Keratinocyte (primary cell): ENCODE data around the gene TICRR. TPM values are rescaled to one million over a fixed set of nuclear protein-coding genes. Genes with fewer than 3 reads are reported as not detected.

Experiments used
- DNase-seq: peaks from one replicate; pipeline ENCODE4 v3.0.0-alpha.2; 2011; ENCODE audit warnings: low read depth, missing footprints, low spot score
- FAIRE-seq: peaks from 2 replicates; lab custom pipeline; 2011; peaks lifted over from hg19 to GRCh38; lab: Jason Lieb, UNC
- H2AFZ ChIP-seq: 2 replicates; pipeline ENCODE4 v1.6.0; 2012; ENCODE audit warnings: low read length, control low read depth, inconsistent platforms; ENCODE audit not compliant: control insufficient read depth
- H3K27ac ChIP-seq: 2 replicates; pipeline ENCODE4 v1.5.1; 2011; ENCODE audit warnings: low read length; ENCODE audit not compliant: control insufficient read depth, insufficient read depth
- H3K27me3 ChIP-seq: 3 replicates; pipeline ENCODE4 v1.6.0; 2011; ENCODE audit warnings: low read length; ENCODE audit not compliant: control insufficient read depth, insufficient read depth; ENCODE audit errors: extremely low read depth
- H3K36me3 ChIP-seq, 2 experiments: 2 replicates in 1 of 2; 3 replicates in 1 of 2; pipeline ENCODE4 v1.5.1; 2011; ENCODE audit warnings: low read length in 2 of 2, mild to moderate bottlenecking in 1 of 2; ENCODE audit not compliant: control insufficient read depth in 2 of 2, insufficient read depth in 2 of 2; ENCODE audit errors: extremely low read depth in 1 of 2
- H3K4me1 ChIP-seq: 3 replicates; pipeline ENCODE4 v1.5.1; 2011; ENCODE audit warnings: low read length; ENCODE audit not compliant: control insufficient read depth, insufficient read depth; ENCODE audit errors: extremely low read depth
- H3K4me2 ChIP-seq: 3 replicates; pipeline ENCODE4 v1.6.0; 2011; ENCODE audit warnings: low read depth, low read length; ENCODE audit not compliant: control insufficient read depth, insufficient read depth; ENCODE audit errors: extremely low read depth
- H3K4me3 ChIP-seq, 3 experiments: fragments of 200-600 bp in 1 of 3; sonication (generic) in 1 of 3; 2 replicates in 2 of 3; 3 replicates in 1 of 3; pipeline ENCODE4 v1.5.1; 2011 to 2016; ENCODE audit warnings: low read length in 3 of 3, mild to moderate bottlenecking in 3 of 3, control low read depth in 2 of 3, inconsistent platforms in 1 of 3, low read depth in 1 of 3, mixed read lengths in 1 of 3, mixed run types in 1 of 3, moderate library complexity in 1 of 3; ENCODE audit not compliant: control insufficient read depth in 2 of 3, insufficient read depth in 2 of 3; ENCODE audit errors: extremely low read depth in 1 of 3
- H3K79me2 ChIP-seq: 2 replicates; pipeline ENCODE4 v1.6.0; 2012; ENCODE audit warnings: low read length; ENCODE audit not compliant: control insufficient read depth, insufficient read depth
- H3K9ac ChIP-seq: 3 replicates; pipeline ENCODE4 v1.6.0; 2011; ENCODE audit warnings: low read length; ENCODE audit not compliant: control insufficient read depth, insufficient read depth; ENCODE audit errors: extremely low read depth
- H3K9me1 ChIP-seq: 3 replicates; pipeline ENCODE4 v1.6.0; 2011; ENCODE audit warnings: low read length; ENCODE audit not compliant: control insufficient read depth, insufficient read depth; ENCODE audit errors: extremely low read depth
- H3K9me3 ChIP-seq: 2 replicates; pipeline ENCODE4 v1.5.1; 2012; ENCODE audit warnings: low read depth, low read length; ENCODE audit not compliant: control insufficient read depth
- H4K20me1 ChIP-seq: 3 replicates; pipeline ENCODE4 v1.6.0; 2011; ENCODE audit warnings: low read length; ENCODE audit not compliant: control insufficient read depth, insufficient read depth; ENCODE audit errors: extremely low read depth
- EZH2 ChIP-seq: IDR thresholded peaks from one replicate; pipeline ENCODE4 v1.6.1; 2012; ENCODE audit warnings: inconsistent platforms, mild to moderate bottlenecking, low read length, moderate library complexity
- dilution Hi-C: fragments of 300-500 bp; cut with MboI; formaldehyde crosslinking; loops from one replicate; pipeline ENCODE4 v1.7.0; 2020; ENCODE audit warnings: low sequenced_read_pairs; ENCODE audit not compliant: extremely low pct_ligation_motif_present
- polyA plus RNA-seq, 5 experiments: library from polyadenylated mRNA; depleted of rRNA in 3 of 5; stranded (reverse) in 3 of 5; stranded (forward) in 1 of 5; unstranded in 1 of 5; fragments of >200 nt; gene quantifications; 1 replicate in 1 of 5; 2 replicates in 3 of 5; 3 replicates in 1 of 5; pipeline versions ENCODE4 v1.2.1 to v1.2.3, GENCODE V29; 2011 to 2012; ENCODE audit warnings: missing spikeins in 2 of 5, low read depth in 1 of 5, low replicate concordance in 1 of 5
- TF ChIP-seq, protein P1 (sequence below), 3 experiments: IDR thresholded peaks in 1 of 3; conservative IDR thresholded peaks in 1 of 3; optimal IDR thresholded peaks in 1 of 3; 2 replicates in 2 of 3; 3 replicates in 1 of 3; pipeline versions ENCODE3 to v1.5.1; 2011; ENCODE audit warnings: low read length in 3 of 3, mild to moderate bottlenecking in 3 of 3, moderate library complexity in 2 of 3, control low read depth in 1 of 3, inconsistent platforms in 1 of 3; ENCODE audit not compliant: insufficient read depth in 2 of 3; ENCODE audit errors: extremely low read depth in 1 of 3

Gene TICRR
- polyA plus RNA-seq, 1 donor (not counting 4 experiments of a cell fraction or from before 2014, with no cell fraction given): 2.9 TPM

GRCh38 chr15:89669309-89669865, 94.1 kb downstream of the TICRR start:
- FAIRE-seq (no peak), DNase-seq (no peak)
- Histone ChIP-seq H3K79me2 (no peaks in the 10 kb centered on the region), H3K9ac (no peak overlapping the region), H3K4me1 (no peaks in the 10 kb centered on the region), H3K4me2 (no peak overlapping the region), H3K27me3 (no peaks in the 10 kb centered on the region), H3K4me3 (no peak overlapping the region), H3K36me3 (no peaks in the 10 kb centered on the region), H3K9me1 (no peaks in the 10 kb centered on the region), H3K9me3 (no peaks in the 10 kb centered on the region), H4K20me1 (no peaks in the 10 kb centered on the region), H3K27ac (no peak overlapping the region), H2AFZ (no peak overlapping the region)
- no peak for TF ChIP-seq EZH2
- TF ChIP-seq, protein P1, sequence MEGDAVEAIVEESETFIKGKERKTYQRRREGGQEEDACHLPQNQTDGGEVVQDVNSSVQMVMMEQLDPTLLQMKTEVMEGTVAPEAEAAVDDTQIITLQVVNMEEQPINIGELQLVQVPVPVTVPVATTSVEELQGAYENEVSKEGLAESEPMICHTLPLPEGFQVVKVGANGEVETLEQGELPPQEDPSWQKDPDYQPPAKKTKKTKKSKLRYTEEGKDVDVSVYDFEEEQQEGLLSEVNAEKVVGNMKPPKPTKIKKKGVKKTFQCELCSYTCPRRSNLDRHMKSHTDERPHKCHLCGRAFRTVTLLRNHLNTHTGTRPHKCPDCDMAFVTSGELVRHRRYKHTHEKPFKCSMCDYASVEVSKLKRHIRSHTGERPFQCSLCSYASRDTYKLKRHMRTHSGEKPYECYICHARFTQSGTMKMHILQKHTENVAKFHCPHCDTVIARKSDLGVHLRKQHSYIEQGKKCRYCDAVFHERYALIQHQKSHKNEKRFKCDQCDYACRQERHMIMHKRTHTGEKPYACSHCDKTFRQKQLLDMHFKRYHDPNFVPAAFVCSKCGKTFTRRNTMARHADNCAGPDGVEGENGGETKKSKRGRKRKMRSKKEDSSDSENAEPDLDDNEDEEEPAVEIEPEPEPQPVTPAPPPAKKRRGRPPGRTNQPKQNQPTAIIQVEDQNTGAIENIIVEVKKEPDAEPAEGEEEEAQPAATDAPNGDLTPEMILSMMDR (optimal IDR thresholded peaks at IDR 0.05 in 1 of 3, IDR thresholded peaks at IDR 0.05 in 1 of 3, conservative IDR thresholded peaks at IDR 0.05 in 1 of 3; ENCODE audit: extremely low read depth in 1 of 3, insufficient read depth in 2 of 3, low read length in 3 of 3): no peak
- dilution Hi-C loops: no loop called here

- DNase-seq: no peak
- TF ChIP-seq, protein P1 (optimal IDR thresholded peaks at IDR 0.05 in 1 of 3, IDR thresholded peaks at IDR 0.05 in 1 of 3, conservative IDR thresholded peaks at IDR 0.05 in 1 of 3; ENCODE audit: extremely low read depth in 1 of 3, insufficient read depth in 2 of 3, low read length in 3 of 3): no peak
- no peak for TF ChIP-seq EZH2
- H3K9me3 ChIP-seq: no peaks in the 10 kb centered on the region
- no peaks in the 10 kb centered on the region for H3K27me3 ChIP-seq
- no peak overlapping the region for H3K4me3 ChIP-seq
- H3K36me3 ChIP-seq: no peaks in the 10 kb centered on the region
- H3K79me2 ChIP-seq: no peaks in the 10 kb centered on the region
- H4K20me1 ChIP-seq: no peaks in the 10 kb centered on the region
- FAIRE-seq: no peak
- H2AFZ ChIP-seq: no peak overlapping the region
- H3K27ac ChIP-seq: no peak overlapping the region
- H3K4me2 ChIP-seq: no peak overlapping the region
- dilution Hi-C loops: no loop called here
- H3K9me1 ChIP-seq: no peaks in the 10 kb centered on the region
- H3K4me1 ChIP-seq: no peaks in the 10 kb centered on the region
- no peak overlapping the region for H3K9ac ChIP-seq
Observed at GRCh38 chr15:89669941-89670340, 94.7 kb downstream of the TICRR start.
